ENCODE results near the gene GRIA1.

DNA sequence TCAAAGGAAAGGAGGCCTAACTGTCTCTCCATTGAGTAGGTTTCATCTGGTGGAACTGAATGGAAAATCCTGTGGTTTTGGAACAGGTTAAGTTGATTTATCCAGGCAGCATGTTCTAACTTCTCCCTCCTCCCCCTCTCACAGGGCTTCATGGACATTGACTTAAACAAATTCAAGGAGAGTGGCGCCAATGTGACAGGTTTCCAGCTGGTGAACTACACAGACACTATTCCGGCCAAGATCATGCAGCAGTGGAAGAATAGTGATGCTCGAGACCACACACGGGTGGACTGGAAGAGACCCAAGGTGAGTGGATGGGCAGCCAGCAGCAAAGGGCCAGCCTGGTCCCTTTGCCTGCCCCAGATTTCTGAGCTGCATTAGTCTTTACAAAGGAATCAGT, 183.9 kb downstream of the GRIA1 start:
- TF ChIP-seq, protein P1, sequence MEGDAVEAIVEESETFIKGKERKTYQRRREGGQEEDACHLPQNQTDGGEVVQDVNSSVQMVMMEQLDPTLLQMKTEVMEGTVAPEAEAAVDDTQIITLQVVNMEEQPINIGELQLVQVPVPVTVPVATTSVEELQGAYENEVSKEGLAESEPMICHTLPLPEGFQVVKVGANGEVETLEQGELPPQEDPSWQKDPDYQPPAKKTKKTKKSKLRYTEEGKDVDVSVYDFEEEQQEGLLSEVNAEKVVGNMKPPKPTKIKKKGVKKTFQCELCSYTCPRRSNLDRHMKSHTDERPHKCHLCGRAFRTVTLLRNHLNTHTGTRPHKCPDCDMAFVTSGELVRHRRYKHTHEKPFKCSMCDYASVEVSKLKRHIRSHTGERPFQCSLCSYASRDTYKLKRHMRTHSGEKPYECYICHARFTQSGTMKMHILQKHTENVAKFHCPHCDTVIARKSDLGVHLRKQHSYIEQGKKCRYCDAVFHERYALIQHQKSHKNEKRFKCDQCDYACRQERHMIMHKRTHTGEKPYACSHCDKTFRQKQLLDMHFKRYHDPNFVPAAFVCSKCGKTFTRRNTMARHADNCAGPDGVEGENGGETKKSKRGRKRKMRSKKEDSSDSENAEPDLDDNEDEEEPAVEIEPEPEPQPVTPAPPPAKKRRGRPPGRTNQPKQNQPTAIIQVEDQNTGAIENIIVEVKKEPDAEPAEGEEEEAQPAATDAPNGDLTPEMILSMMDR (conservative IDR thresholded peaks at IDR 0.05; ENCODE audit: low read length), result no peak
- TF ChIP-seq EZH2phosphoT487 (IDR thresholded peaks at IDR 0.05; ENCODE audit: borderline replicate concordance), result no peak

Data from Loucy (cell line).